ENCODE measurements around the gene CAMK2A. TPM values are rescaled to one million over a fixed set of nuclear protein-coding genes. Genes with fewer than 3 reads are reported as not detected.

CAMK2A gene
- total RNA-seq, 4 donors from 2014 or later: not detected

GRCh38 chr5:150301901-150302300, 12.3 kb upstream of the CAMK2A start:
- H3K4me1 ChIP-seq: peaks cover 0 to 10% of the 10 kb centered on the region in 2 donors
- H3K4me3 ChIP-seq (replicated peaks in 1 of 3): no peak overlapping the region
- H3K9me3 ChIP-seq: no peaks in the 10 kb centered on the region
- 22 to 36% methylated on average over 16 to 20 of the region's 22 CpGs for WGBS, 2 donors
- H3K36me3 ChIP-seq: no peaks in the 10 kb centered on the region
- H3K27me3 ChIP-seq: no peaks in the 10 kb centered on the region
- intact Hi-C loops (cut with DNase I): no loop called here
- no peak for TF ChIP-seq POLR2A (IDR thresholded peaks at IDR 0.05)
- no peak for TF ChIP-seq CTCF (IDR thresholded peaks at IDR 0.05)
- DNase-seq: no peak
- no peak overlapping the region for H3K27ac ChIP-seq

- H3K4me1 ChIP-seq: peaks cover 0 to 10% of the 10 kb centered on the region in 2 donors
These were observed 11.6 kb upstream of the CAMK2A start for GRCh38 chr5:150301170-150301505.

GRCh38 chr5:150300496-150301169, 11.1 kb upstream of the CAMK2A start:
- no peak overlapping the region for H3K4me3 ChIP-seq (replicated peaks in 1 of 3)

More at GRCh38 chr5:150301170-150301505, 11.6 kb upstream of the CAMK2A start:
- Histone ChIP-seq H3K27ac (no peak overlapping the region), H3K9me3 (no peaks in the 10 kb centered on the region), H3K27me3 (no peaks in the 10 kb centered on the region), H3K4me3 (replicated peaks in 1 of 3) (no peak overlapping the region), H3K36me3 (no peaks in the 10 kb centered on the region)
- WGBS, 2 donors: 75 to 76% methylated on average over 1 of the region's 1 CpG
- no peak for TF ChIP-seq CTCF (IDR thresholded peaks at IDR 0.05)
- TF ChIP-seq POLR2A (IDR thresholded peaks at IDR 0.05): no peak
- no peak for DNase-seq
- intact Hi-C loops (cut with DNase I): no loop called here

GRCh38 chr5:150299571-150300327, 10.2 kb upstream of the CAMK2A start:
- no peak for DNase-seq
- Histone ChIP-seq H3K27ac (no peak overlapping the region), H3K4me1 (peaks cover 0 to 10% of the 10 kb centered on the region in 2 donors), H3K4me3 (replicated peaks in 1 of 3) (no peak overlapping the region), H3K36me3 (no peaks in the 10 kb centered on the region), H3K27me3 (no peaks in the 10 kb centered on the region), H3K9me3 (no peaks in the 10 kb centered on the region)
- WGBS, 2 donors: 81 to 88% methylated on average over 6 of the region's 6 CpGs
- intact Hi-C loops (cut with DNase I): no loop called here
- TF ChIP-seq CTCF (IDR thresholded peaks at IDR 0.05): no peak
- TF ChIP-seq POLR2A (IDR thresholded peaks at IDR 0.05): no peak

More at GRCh38 chr5:150300496-150301169, 11.1 kb upstream of the CAMK2A start:
- Histone ChIP-seq H3K9me3 (no peaks in the 10 kb centered on the region), H3K27ac (no peak overlapping the region), H3K27me3 (no peaks in the 10 kb centered on the region), H3K36me3 (no peaks in the 10 kb centered on the region), H3K4me1 (peaks cover 0 to 10% of the 10 kb centered on the region in 2 donors)
- intact Hi-C loops (cut with DNase I): no loop called here
- no peak for TF ChIP-seq CTCF (IDR thresholded peaks at IDR 0.05)
- no peak for TF ChIP-seq POLR2A (IDR thresholded peaks at IDR 0.05)
- no peak for DNase-seq
- WGBS, 2 donors: 77 to 78% methylated on average over 13 of the region's 13 CpGs
